K562 (cell line): Measurements from ENCODE around the gene PRKD2. TPM values are rescaled to one million over a fixed set of nuclear protein-coding genes. Genes with fewer than 3 reads are reported as not detected.

ENCODE experiments used
- CBFA2T3 ChIP-seq: fragments of 450-650 bp; IDR thresholded peaks from 2 replicates; pipeline ENCODE4 v1.6.1; 2017
- EP300 ChIP-seq: IDR thresholded peaks from 2 replicates; pipeline ENCODE4 v1.6.1; 2012; ENCODE audit warnings: low read length, improper control_type of control experiment
- KDM1A ChIP-seq, 2 experiments: fragments of 450-650 bp; IDR thresholded peaks; 2 replicates each; pipeline ENCODE4 v1.6.1; 2016; ENCODE audit warnings: mild to moderate bottlenecking in 2 of 2
- MCM2 ChIP-seq: fragments of 450-650 bp; IDR thresholded peaks from 2 replicates; pipeline ENCODE4 v1.6.1; 2017; ENCODE audit warnings: low read depth, mild to moderate bottlenecking
- MTF1 ChIP-seq: fragments of 250-450 bp; sonication (Bioruptor Pico); IDR thresholded peaks from 2 replicates; pipeline ENCODE4 v1.9.0; 2021; ENCODE audit warnings: moderate library complexity, mild to moderate bottlenecking, inconsistent platforms, borderline replicate concordance
- MXI1 ChIP-seq: IDR thresholded peaks from 2 replicates; pipeline ENCODE4 v1.6.1; 2011; ENCODE audit warnings: low read depth, mild to moderate bottlenecking, improper control_type of control experiment, low read length
- NFE2L1 ChIP-seq: fragments of 450-650 bp; IDR thresholded peaks from 2 replicates; pipeline ENCODE4 v1.6.1; 2016; ENCODE audit warnings: missing genetic modification characterization, low read depth, mild to moderate bottlenecking, missing compliant biosample characterization, moderate library complexity, borderline replicate concordance
- NR2F6 ChIP-seq: fragments of 450-650 bp; formaldehyde crosslinking; IDR thresholded peaks from 2 replicates; pipeline ENCODE4 v1.4.0; 2020; ENCODE audit warnings: mild to moderate bottlenecking
- PHF21A ChIP-seq: fragments of 450-650 bp; IDR thresholded peaks from 2 replicates; pipeline ENCODE4 v1.6.1; 2017; ENCODE audit warnings: low read depth, borderline replicate concordance
- RB1 ChIP-seq: fragments of 450-650 bp; IDR thresholded peaks from 2 replicates; pipeline ENCODE4 v1.6.1; 2017; ENCODE audit warnings: low read depth, mild to moderate bottlenecking
- RBM15 ChIP-seq: fragments of 200-400 bp; formaldehyde crosslinking; IDR thresholded peaks from 2 replicates; pipeline ENCODE4 v1.6.1; 2018; ENCODE audit warnings: mild to moderate bottlenecking, low read length, moderate library complexity; ENCODE audit not compliant: insufficient read depth
- SMARCE1 ChIP-seq: fragments of 450-650 bp; IDR thresholded peaks from 2 replicates; pipeline ENCODE4 v1.7.1; 2016; ENCODE audit warnings: mild to moderate bottlenecking
- TAF1 ChIP-seq: IDR thresholded peaks from 2 replicates; pipeline ENCODE4 v1.6.1; 2011; ENCODE audit warnings: mild to moderate bottlenecking, low read length, moderate library complexity; ENCODE audit not compliant: insufficient read depth, control insufficient read depth, severe bottlenecking; ENCODE audit errors: extremely low read depth
- ZBED1 ChIP-seq: IDR thresholded peaks from 2 replicates; pipeline ENCODE4 v1.6.1; 2014
- ZFX ChIP-seq: sonication (generic); formaldehyde crosslinking; IDR thresholded peaks from 2 replicates; pipeline ENCODE4 v1.8.0; 2022; ENCODE audit warnings: mild to moderate bottlenecking, missing genetic modification reagents, moderate library complexity
- ZNF512 ChIP-seq: IDR thresholded peaks from 2 replicates; pipeline ENCODE4 v1.6.1; 2016; ENCODE audit warnings: missing genetic modification characterization, missing compliant biosample characterization
- ZNF780A ChIP-seq: fragments of 250-450 bp; sonication (Bioruptor Pico); IDR thresholded peaks from 2 replicates; pipeline ENCODE4 v1.5.0; 2021; ENCODE audit warnings: mild to moderate bottlenecking
- polyA plus RNA-seq, 8 experiments: library from polyadenylated mRNA; depleted of rRNA in 4 of 8; stranded (reverse) in 5 of 8; unstranded in 3 of 8; fragments of >200 nt; fragmentation: Nextera tagmentation in 2 of 8; fragmentation: Illumina TruSeq in 1 of 8; extraction: Ambion mirVana in 2 of 8; extraction: Trizol in 1 of 8; gene quantifications; 2 replicates each; pipeline versions ENCODE4 v1.2.1 to v1.2.3, GENCODE V29; 2011 to 2014; ENCODE audit warnings: inconsistent platforms in 1 of 8, missing spikeins in 1 of 8
- total RNA-seq, 7 experiments: library from RNA; depleted of rRNA in 6 of 7; stranded (reverse); fragments of >200 nt in 6 of 7; fragmentation: Illumina TruSeq in 2 of 7; extraction: Trizol in 2 of 7; gene quantifications; 2 replicates each; pipeline versions ENCODE4 v1.2.1 to v1.2.3, GENCODE V29; 2011 to 2021; ENCODE audit warnings: low replicate concordance in 1 of 7
- TF ChIP-seq, protein P1 (sequence below): fragments of 450-650 bp; IDR thresholded peaks from 2 replicates; pipeline ENCODE4 v1.7.0; 2016; ENCODE audit warnings: borderline replicate concordance
- TF ChIP-seq, protein P2 (sequence below), 3 experiments: fragments of 200-800 bp in 1 of 3; fragments of 250-450 bp in 1 of 3; fragments of 450-650 bp in 1 of 3; sonication (Bioruptor Pico) in 1 of 3; sonication (Bioruptor generic) in 1 of 3; formaldehyde crosslinking in 1 of 3; IDR thresholded peaks; 2 replicates each; pipeline versions ENCODE4 v1.6.1 to v1.8.0; 2016 to 2022; ENCODE audit warnings: mild to moderate bottlenecking in 2 of 3, missing genetic modification characterization in 2 of 3, missing compliant biosample characterization in 1 of 3, moderate library complexity in 1 of 3

Gene PRKD2
- total and polyA plus RNA-seq, 9 of the 15 experiments (the other 6 are each of a cell fraction or from before 2014, with no cell fraction given), result 1.8 to 60.0 (median 15.0) TPM

GRCh38 chr19:46748325-46749109 lies 31.6 kb upstream of the PRKD2 start (continued):
- no peak for TF ChIP-seq CBFA2T3
- no peak for TF ChIP-seq ZBED1
- TF ChIP-seq NFE2L1 (tag), result no peak
- TF ChIP-seq, protein P1, sequence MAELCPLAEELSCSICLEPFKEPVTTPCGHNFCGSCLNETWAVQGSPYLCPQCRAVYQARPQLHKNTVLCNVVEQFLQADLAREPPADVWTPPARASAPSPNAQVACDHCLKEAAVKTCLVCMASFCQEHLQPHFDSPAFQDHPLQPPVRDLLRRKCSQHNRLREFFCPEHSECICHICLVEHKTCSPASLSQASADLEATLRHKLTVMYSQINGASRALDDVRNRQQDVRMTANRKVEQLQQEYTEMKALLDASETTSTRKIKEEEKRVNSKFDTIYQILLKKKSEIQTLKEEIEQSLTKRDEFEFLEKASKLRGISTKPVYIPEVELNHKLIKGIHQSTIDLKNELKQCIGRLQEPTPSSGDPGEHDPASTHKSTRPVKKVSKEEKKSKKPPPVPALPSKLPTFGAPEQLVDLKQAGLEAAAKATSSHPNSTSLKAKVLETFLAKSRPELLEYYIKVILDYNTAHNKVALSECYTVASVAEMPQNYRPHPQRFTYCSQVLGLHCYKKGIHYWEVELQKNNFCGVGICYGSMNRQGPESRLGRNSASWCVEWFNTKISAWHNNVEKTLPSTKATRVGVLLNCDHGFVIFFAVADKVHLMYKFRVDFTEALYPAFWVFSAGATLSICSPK, result no peak
- TF ChIP-seq MXI1, result no peak
- no peak for TF ChIP-seq PHF21A
- no peak for TF ChIP-seq EP300
- no peak for TF ChIP-seq RB1
- no peak for TF ChIP-seq ZNF780A (CRISPR knock-in tag)
- TF ChIP-seq, protein P2, sequence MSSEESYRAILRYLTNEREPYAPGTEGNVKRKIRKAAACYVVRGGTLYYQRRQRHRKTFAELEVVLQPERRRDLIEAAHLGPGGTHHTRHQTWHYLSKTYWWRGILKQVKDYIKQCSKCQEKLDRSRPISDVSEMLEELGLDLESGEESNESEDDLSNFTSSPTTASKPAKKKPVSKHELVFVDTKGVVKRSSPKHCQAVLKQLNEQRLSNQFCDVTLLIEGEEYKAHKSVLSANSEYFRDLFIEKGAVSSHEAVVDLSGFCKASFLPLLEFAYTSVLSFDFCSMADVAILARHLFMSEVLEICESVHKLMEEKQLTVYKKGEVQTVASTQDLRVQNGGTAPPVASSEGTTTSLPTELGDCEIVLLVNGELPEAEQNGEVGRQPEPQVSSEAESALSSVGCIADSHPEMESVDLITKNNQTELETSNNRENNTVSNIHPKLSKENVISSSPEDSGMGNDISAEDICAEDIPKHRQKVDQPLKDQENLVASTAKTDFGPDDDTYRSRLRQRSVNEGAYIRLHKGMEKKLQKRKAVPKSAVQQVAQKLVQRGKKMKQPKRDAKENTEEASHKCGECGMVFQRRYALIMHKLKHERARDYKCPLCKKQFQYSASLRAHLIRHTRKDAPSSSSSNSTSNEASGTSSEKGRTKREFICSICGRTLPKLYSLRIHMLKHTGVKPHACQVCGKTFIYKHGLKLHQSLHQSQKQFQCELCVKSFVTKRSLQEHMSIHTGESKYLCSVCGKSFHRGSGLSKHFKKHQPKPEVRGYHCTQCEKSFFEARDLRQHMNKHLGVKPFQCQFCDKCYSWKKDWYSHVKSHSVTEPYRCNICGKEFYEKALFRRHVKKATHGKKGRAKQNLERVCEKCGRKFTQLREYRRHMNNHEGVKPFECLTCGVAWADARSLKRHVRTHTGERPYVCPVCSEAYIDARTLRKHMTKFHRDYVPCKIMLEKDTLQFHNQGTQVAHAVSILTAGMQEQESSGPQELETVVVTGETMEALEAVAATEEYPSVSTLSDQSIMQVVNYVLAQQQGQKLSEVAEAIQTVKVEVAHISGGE (CRISPR knock-in tag; IDR thresholded peaks at IDR 0.05), result no peak
- no peak for TF ChIP-seq MCM2
- TF ChIP-seq ZFX (CRISPR knock-in tag), result no peak
- no peak for TF ChIP-seq NR2F6
- no peak for TF ChIP-seq MTF1 (CRISPR knock-in tag)
- no peak for TF ChIP-seq ZNF512 (tag)
- 0 out of 2 replicates have a peak, but pooled peaks have one; percentile 42 for TF ChIP-seq SMARCE1
- no peak for TF ChIP-seq RBM15
- TF ChIP-seq KDM1A (IDR thresholded peaks at IDR 0.05), result 0 out of 4 replicates have a peak, but pooled peaks have one; percentile 16 to 32
- TF ChIP-seq TAF1, result no peak
